GM21526 (cell line): ENCODE results near the gene TMEM163.

ENCODE experiments used
- ATAC-seq: cut with Tn5 transposase; IDR thresholded peaks from one replicate; pipeline ENCODE4 v1.9.1; 2021; ENCODE audit warnings: moderate library complexity; ENCODE audit not compliant: unreplicated experiment, low FRiP score

Gene TMEM163

DNA sequence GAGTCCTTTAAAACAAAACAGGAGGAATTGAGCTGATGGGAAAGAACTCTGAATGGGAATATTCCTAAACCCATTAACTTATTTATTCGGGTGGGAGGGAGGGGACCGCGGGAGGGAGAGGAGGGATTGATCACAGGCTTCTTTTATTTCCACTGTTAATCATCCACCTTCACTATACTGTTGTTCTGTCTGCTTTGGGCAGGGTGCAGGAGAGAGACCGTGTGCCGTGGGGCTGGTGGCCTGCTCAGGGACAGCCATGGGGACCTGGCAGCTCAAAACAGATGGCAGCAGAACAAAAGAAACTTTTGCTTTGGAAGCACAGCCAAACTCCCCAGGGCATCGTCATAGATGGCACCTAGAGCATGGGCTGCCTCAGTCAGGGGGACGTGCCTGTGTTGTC, 269.6 kb downstream of the TMEM163 start:
- ATAC-seq = no peak

DNA sequence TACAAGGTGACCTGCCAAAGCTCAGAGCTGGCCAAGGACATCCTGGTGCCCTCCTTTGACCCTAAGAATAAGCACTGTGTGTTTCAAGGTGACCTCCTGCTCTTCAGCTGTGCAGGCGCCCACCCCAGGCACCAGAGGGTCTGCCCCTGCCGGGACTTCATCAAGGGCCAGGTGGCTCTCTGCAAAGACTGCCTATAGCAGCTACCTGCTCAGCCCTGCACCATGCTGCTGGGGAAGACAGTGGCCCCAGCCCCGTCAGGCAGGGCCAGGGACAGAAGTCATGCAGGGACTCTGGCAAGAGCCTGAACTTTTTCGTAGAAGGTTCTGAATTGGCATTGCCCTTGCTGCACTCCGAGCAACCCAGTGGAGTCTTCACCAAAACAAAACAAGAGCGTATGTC, 270.1 kb downstream of the TMEM163 start:
- no peak for ATAC-seq

DNA sequence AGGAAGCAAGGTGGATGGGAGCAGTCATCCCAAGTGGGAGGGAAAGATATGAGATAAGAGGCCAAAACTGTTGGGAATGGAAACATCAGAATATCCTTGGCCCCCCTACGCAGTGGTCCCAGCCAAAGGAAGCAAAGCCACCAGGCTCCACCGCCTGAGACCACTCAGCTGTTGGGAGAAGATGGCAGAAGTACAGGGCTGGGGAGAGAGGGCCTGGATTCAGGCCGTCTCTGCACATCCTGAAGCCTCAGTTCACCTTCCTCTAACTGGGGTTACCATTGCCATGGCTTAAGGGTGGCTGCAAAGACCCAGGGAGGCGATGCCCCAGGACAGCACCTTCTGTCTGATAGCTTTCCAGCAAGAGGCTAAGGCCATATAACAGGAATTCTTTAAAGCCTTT, 271.1 kb downstream of the TMEM163 start:
- ATAC-seq = no peak

DNA sequence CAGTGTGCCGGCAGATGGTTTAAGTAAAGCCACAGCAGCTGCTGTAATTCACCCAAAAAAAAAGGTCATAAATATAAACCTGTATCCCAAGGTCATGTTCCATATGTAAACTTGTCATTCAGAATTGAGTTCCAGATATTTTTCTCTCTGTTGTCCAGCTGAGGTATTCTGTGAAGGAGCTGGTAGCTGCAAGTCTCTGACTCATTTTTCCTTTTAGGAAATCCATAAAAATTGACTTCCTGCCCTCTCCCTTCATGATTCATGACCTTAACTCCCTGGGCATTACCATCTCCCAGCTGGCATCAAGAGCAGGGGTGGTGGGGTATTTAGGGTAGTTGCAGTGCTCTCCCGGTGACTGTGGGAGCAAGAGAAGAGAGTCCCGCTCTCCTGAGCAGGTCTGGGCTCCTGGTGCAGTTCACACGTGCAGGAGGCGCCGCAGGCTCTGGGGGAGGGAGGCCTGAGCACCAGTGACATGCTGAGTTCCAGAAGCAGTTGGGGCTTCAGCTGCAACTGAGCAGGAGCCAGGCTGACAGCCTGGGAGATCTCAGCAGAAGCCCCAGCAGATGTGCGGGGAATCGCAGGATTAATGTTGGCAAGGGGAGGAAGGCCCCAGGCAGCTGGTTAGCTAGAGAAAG, 272.3 kb downstream of the TMEM163 start:
- ATAC-seq = no peak

DNA sequence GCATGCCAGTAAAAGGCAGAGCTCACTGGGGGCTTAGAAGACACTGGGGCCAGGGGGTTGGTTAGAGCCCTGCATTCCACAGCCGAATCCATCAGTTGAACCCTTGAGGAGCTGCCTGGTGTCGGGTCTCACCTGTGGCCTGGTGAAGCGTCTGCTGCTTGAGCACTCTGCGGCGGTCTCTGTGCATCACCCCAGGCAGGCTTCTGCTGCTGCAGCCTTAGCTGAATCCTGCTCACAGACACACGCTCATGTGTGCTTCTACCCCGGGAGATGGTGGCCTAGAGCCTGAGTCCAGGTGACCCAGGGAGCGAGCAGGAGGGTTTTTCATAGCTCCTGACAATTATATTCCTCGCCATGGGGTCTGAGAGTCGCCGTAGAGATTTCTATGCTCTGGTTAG, 272.8 kb downstream of the TMEM163 start:
- no peak for ATAC-seq

DNA sequence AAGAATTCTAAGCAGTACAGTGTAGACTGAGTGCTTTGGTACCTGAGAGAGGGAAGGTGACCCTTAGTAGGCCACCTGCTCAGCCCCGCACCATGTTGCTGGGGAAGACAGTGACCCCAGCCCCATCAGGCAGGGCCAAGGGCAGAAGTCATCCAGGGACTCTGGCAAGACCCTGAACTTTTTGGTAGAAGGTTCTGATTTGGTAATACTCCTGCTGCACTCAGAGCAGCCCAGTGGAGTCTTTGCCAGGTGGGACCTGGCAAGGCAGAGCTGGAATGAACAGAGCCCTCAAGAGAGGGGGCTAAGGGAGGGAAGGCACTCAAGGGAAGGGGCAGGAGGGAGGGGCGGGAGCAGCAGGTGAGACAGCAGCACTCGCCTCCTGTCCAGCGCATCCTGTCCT, 273.7 kb downstream of the TMEM163 start:
- ATAC-seq = no peak

DNA sequence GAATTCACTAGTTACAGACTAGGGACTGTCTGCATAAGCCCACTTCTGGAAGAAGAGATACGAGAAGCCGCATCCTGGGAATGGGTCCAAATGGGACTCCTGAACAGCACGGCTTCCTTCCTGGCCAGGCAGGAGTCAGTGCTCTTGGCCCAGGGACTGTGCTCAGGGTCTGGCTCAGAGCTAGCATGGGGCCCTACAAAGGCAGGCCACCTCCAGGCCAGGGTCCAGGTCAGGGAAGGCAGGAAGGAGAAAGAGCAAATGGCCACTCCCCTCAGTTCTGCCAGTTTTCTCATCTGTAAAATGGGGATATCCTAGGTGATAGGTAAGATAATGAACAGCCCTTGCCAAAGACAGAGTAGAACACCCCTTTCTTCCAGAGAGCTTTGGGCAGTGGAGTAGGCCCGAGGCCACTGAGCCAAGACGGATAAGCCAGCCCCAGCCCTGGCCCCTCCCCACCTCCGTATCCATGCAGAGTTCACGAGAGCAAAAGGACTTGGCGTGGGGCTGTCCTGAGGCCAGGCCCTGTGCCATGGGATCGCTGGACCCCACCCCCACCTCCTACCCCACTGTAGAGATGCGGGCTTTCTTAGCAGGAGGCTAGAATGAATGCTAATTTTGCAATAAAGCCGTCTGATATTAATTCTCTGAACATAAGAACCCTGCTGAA, 274.9 kb downstream of the TMEM163 start:
- no peak for ATAC-seq

DNA sequence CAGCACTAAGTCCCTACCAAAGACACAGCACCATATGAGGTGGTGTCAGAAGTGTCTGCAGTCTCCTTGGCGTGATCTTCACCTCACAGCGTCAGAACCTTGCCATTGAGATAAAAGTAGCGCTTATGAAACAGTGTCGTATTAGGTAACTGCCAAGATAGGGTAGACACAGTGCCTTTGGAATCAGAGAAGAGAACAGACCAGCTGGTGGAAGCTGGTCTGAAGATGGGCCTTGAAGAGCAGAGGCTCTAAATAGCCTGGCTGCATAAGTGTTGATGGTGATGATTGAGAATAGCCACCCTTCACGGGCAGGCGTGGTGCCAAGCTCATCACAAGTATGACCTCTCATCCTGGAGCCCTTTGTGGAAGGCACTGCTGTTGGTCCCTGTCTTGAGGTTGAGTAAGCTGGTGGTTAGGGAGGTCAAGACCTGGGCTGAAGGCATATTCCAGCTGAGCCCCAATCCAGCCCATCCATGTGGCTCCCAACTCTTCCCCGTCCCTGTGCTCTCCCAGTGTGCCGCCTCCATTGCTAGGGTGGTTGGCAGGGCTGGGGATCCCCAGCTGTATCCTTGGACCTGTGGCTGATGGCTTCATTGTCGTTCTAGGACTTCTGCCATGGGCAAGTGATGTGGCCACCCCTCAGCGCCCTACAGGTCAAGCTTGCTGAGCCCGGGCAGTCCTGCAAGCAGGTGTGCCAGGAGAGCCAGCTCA, 277.5 kb downstream of the TMEM163 start:
- ATAC-seq = no peak

DNA sequence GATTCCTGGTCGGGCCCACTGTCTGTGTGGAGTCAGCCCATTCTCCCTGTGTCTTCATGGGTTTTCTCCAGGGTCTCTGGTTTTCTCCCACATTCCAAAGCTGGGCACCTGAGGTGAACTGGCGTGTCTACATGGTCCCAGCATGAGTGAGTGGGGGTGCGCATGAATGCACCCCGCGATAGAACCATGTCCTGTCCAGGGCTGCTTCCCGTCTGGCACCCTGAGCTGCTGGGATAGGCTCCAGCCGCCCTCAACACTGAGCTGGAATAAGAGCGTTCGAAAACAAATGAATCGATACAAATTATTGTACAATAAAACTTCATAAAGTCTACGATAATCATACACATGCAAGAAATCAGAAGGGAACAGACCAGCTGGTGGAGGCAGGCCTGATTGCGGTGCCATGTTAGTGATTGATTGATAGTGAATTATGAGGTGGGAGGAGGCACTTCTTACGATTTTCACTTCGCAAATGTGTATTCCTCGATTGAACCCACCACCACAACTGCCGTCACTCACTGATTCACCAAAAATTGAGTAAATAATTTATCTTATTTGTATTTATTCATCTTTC, 278.4 kb downstream of the TMEM163 start:
- no peak for ATAC-seq

DNA sequence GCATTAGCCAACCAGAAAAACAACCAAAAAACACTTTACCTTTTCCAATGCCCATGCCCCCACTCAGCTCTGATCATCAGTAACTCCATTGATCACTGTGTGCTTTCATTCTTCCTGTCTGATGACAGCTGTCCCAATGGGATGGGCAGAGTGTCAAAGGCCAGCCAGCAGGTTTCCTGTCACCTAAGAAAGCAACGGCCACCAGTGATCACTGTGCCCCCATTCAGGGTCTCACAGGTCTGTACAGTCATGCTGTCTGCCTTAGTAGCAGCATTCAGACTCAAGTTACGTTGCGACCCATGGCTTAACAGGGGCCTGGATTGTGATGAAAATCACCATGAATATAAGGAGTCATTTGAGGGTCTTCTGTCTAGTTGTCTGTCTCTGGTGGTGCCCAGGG, 280.4 kb downstream of the TMEM163 start:
- no peak for ATAC-seq

DNA sequence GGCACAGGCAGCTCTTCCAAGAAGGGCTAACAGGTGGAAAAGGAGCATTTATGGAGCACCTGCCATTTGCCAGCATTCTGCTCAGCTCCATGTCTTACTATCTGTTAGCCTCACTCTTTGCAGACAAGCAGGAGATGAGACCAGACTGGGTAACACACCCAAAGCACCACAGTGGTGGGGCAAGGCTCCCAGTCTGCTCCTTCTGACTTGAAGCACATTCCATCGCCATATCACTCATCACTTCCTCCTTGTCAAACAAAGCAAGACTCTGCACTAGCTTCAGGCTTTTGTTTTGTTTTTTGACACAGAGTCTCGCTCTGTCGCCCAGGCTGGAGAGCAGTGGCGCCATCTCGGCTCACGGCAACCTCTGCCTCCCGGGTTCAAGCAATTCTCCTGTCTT, 282.1 kb downstream of the TMEM163 start:
- ATAC-seq = no peak

DNA sequence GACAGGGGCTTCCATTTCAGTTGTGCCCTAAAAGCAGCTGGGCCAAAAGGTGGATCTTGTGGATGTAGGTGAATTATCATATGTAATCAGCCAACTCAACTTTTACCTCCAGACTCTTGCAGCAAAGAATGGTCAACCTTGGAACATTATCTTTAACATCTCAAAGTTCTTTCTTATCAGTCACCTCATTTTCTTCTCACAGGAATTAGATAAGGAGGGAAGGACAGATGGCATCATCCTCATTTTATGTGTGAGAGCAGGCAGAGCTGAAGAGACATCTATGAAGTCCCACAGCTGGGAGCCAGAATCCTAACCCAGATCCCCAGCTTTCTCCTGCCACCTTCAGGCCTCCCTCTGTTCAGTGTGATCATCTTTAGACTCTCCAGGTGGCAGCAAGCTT, 282.9 kb downstream of the TMEM163 start:
- no peak for ATAC-seq

DNA sequence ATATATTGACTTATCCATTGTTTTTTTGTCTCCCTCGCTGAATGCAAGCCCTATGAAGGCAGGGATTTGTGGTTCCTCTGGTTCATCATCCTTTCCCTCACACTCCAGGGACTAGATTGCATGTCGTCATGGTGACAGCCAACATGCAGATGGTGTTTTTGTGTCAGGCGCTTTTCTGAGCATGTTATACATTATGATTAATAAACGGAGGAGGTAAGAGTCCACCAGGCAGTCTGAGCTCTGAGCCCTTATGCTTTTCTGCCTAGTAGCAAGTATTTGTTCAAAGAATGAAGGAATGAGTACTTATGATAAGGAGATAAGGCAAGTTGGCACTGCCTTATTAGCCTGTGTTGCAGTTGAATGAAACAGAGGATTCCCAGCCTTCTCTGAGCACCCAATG, 283.3 kb downstream of the TMEM163 start:
- ATAC-seq = no peak

DNA sequence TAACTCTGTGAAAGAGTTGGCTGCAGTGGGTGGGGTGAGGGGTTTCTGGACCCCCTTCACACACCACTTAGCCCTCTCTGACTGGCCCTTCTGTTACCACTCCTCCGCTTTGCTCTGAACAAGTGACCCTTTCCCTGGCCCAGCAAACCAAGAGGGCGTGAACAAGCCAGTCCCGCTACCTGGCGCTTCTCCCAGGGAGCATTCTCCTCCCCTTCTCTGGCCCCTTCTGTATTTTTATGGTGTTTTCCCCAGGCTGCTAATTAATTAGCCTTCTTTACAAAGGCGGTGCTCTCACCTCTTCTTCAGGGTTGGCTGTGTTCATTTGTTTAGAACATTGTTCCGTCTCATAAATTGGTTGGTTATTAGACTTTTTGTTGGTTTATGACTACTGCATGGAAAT, 284.8 kb downstream of the TMEM163 start:
- ATAC-seq = no peak

DNA sequence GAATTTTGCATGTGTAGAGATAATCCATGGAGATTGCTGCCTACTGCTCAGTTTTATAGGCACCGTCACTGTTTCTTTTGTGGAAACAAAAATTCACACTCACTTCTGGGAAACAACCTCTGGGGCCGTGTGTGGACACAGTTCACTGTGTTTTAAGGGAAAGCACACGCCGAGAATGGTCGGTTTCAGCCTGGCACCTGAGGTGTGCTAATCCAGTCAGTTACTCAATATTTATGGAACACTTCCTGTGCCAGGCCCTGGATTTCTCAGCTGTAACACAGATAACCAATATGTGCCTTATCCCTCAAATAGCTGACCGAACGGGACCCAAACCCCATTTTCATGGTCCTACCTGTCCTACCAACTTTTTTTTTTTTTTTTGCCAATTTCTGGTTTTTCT, 285.3 kb downstream of the TMEM163 start:
- no peak for ATAC-seq

DNA sequence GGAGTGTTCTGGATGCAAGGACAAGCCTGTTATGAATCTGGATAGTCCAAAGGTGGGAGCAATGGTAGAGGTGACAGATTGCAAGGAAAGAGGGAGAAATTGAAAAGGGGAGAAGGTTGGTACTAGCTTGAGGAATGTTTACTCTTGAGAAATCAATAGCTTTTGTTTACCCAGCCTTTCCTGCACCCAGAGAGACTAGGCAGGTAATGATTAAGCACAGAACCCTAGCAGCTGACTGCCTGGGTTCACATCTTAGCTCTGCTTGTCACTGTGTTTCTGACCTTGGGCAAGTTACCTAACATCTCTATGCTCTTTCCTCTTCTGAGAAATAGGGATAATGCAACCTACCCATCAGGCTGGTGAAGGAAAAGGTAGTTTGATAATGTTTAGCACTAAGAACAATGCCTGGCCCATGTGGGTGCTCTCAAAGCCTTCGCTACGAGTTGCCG, 286.3 kb downstream of the TMEM163 start:
- ATAC-seq = no peak

DNA sequence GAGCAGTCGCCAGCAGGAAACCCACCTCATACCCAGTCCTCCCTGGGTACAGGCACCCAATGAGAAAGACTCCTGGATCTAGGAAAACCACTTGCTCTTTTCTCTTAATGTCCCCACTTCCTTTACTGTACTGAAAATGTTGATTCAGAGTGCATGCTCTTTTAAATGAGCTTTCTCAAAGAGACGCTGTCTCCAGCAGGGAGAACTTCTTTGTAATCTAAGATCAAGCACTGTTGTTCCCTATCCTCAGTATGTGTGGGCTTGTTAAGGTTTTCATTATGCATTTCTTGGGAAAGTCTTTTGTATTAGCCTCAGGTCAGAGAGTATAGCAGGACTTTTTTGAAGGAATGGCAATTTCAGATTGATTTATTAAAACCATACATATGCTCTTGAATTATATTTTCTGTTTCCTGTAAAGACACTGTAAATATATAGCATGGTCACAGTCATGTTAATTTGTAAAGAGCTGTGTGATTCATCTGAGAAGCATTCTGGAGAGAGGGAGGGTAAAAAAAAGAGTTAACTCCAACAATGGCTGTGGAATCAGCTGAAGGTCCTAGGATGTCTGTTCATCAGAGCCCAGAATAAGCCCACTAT, 286.9 kb downstream of the TMEM163 start:
- no peak for ATAC-seq

DNA sequence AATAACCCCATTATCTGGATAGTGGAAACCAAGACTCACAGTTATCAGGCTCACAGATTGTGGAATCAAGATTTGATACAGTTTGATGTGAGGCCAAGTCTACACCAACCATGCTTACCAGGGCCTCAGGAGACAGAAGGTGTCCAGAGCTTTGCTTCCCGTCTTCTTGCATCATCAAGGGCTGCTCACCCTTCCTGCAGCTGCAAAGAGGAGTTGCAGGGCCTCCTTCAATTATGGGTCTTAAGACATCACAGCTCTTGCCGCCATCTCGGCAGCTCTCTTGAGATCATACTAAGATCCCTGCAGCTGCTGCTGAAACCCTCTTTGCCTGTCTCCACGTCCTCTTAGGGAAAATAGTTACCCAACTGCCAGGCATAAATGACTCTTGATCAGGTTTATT, 288.9 kb downstream of the TMEM163 start:
- no peak for ATAC-seq

DNA sequence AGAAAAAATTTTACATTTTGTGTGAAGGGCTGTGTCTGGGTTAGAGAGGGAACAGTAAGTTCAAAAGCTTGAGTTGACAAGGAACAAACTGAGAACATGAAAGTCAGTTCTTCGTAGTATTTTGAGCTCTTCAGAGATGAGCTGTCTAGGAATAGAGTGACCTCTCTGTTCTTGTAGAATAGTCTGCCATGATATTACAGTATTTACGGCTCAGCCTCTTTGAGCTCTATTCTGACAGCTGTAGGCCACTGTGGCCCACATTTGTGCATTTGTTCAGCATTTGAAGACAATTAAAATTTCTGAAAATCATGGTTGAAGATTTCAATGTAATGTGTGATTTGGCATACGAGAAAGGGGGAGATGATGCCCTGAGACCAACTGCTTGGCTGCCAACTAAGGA, 292.1 kb downstream of the TMEM163 start:
- no peak for ATAC-seq

DNA sequence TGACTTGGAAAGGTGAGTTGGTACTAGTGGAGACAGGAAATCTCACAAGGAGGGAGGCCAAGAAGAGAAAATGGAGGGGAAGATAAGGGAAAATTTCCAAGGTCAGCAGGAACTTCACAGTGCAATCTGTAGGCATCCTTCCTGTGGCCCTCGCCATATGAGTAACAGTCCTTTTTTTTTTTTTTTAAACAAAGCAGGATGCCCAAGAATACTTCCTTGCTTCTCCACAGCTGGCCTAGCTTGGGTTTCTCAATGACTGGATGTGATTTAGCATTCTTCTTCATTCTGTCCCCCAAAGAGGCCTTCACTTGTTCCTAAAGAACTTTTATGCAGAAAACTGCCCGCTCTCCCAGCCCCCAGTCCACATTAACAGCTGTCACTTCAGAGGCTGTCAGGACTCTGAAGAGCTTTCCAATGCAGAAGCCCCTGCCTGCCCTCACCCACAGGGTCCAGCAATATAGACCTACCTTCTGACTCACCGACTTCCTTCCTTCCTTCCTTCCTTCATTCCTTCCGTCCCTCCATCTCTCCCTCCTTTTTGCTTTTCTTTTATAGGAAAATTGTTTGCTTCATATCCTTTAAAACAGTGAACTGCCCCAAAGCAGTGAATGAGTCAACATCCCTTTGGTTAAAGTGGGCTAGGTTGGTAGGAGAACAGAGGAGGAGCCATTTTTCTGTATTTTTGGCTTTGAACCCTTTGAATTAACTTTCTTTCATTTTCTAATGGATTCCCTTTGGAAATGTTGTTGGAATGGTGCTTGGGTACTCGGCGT, 292.9 kb downstream of the TMEM163 start:
- ATAC-seq = no peak
